ENCODE data around the gene ZNF678. TPM values are rescaled to one million over a fixed set of nuclear protein-coding genes. Genes with fewer than 3 reads are reported as not detected.
"Not testable (repeated sequence)": the region's sequence is repeated elsewhere in the genome, so short reads cannot be mapped to it uniquely, and the experiment has no call there.

The ZNF678 gene
- total RNA-seq, 4 donors from 2014 or later, result 4.3 to 10.0 (median 6.3) TPM

- no peak for TF ChIP-seq CTCF (IDR thresholded peaks at IDR 0.05)
- TF ChIP-seq EP300 (IDR thresholded peaks at IDR 0.05), result no peak
- Histone ChIP-seq H3K27me3 (no peaks in the 10 kb centered on the region), H3K27ac (no peak overlapping the region), H3K9me3 (peaks cover 0 to 22% (median 0%) of the 10 kb centered on the region in 3 donors), H3K36me3 (peaks cover 0 to 8% of the 10 kb centered on the region in 2 donors), H3K4me3 (no peak overlapping the region), H3K4me1 (no peaks in the 10 kb centered on the region)
- 94 to 100% methylated on average over 1 of the region's 1 CpG for WGBS, 2 donors (ENCODE audit: low coverage in 1 of 2)
- no peak for ATAC-seq
Measured at GRCh38 chr1:227587968-227588367, 24.6 kb downstream of the ZNF678 start.

GRCh38 chr1:227588769-227589168 lies 25.4 kb downstream of the ZNF678 start:
- not testable (repeated sequence) for H3K27ac ChIP-seq, ATAC-seq, H3K4me3 ChIP-seq, H3K4me1 ChIP-seq, H3K27me3 ChIP-seq, H3K36me3 ChIP-seq
- peaks cover 0 to 22% (median 0%) of the 10 kb centered on the region in 3 donors for H3K9me3 ChIP-seq
- WGBS, 2 donors (ENCODE audit: low coverage in 1 of 2), result 100% methylated on average over 1 of the region's 1 CpG

GRCh38 chr1:227589777-227590176 lies 26.4 kb downstream of the ZNF678 start:
- not testable (repeated sequence) for ATAC-seq, H3K27ac ChIP-seq, H3K4me1 ChIP-seq, H3K4me3 ChIP-seq, H3K36me3 ChIP-seq, H3K27me3 ChIP-seq
- 97 to 100% methylated on average over 4 of the region's 4 CpGs for WGBS, 2 donors (ENCODE audit: low coverage in 1 of 2)
- H3K9me3 ChIP-seq, result peaks cover 0 to 22% (median 0%) of the 10 kb centered on the region in 3 donors

GRCh38 chr1:227596222-227596621 lies 32.9 kb downstream of the ZNF678 start:
- not testable (repeated sequence) for H3K27ac ChIP-seq, H3K36me3 ChIP-seq, H3K9me3 ChIP-seq, H3K27me3 ChIP-seq, H3K4me3 ChIP-seq, H3K4me1 ChIP-seq, ATAC-seq
- 81 to 97% methylated on average over 4 to 5 of the region's 6 CpGs for WGBS, 2 donors (ENCODE audit: low coverage in 1 of 2)

- no peak for ATAC-seq
- Histone ChIP-seq H3K27ac (no peak overlapping the region), H3K27me3 (no peaks in the 10 kb centered on the region), H3K36me3 (no peaks in the 10 kb centered on the region), H3K9me3 (no peaks in the 10 kb centered on the region), H3K4me1 (peaks cover 0 to 11% (median 0%) of the 10 kb centered on the region in 3 donors), H3K4me3 (no peak overlapping the region)
- 100% methylated on average over 1 of the region's 3 CpGs; no CpG with 5 or more reads in 1 of the 2 donors for WGBS, 2 donors (ENCODE audit: low coverage in 1 of 2)
- no peak for TF ChIP-seq CTCF (IDR thresholded peaks at IDR 0.05)
- TF ChIP-seq POLR2AphosphoS5 (IDR thresholded peaks at IDR 0.05), result no peak
- no peak for TF ChIP-seq POLR2A (IDR thresholded peaks at IDR 0.05)
Measured at GRCh38 chr1:227603327-227603726, 40.0 kb downstream of the ZNF678 start.

- no peak for TF ChIP-seq CTCF (IDR thresholded peaks at IDR 0.05)
- no peak for TF ChIP-seq EP300 (IDR thresholded peaks at IDR 0.05)
- no peak for TF ChIP-seq POLR2AphosphoS5 (IDR thresholded peaks at IDR 0.05)
- no peak for TF ChIP-seq POLR2A (IDR thresholded peaks at IDR 0.05)
- Histone ChIP-seq H3K27me3 (no peaks in the 10 kb centered on the region), H3K4me1 (peaks cover 0 to 11% (median 0%) of the 10 kb centered on the region in 3 donors), H3K36me3 (no peaks in the 10 kb centered on the region), H3K9me3 (no peaks in the 10 kb centered on the region), H3K4me3 (no peak overlapping the region), H3K27ac (no peak overlapping the region)
- no peak for ATAC-seq
- 88 to 89% methylated on average over 3 of the region's 3 CpGs for WGBS, 2 donors (ENCODE audit: low coverage in 1 of 2)
Measured at GRCh38 chr1:227604446-227604845, 41.1 kb downstream of the ZNF678 start.

GRCh38 chr1:227606271-227606670 lies 42.9 kb downstream of the ZNF678 start:
- H3K27me3 ChIP-seq, H3K27ac ChIP-seq, H3K36me3 ChIP-seq, H3K9me3 ChIP-seq, H3K4me3 ChIP-seq, ATAC-seq: not testable (repeated sequence)
- WGBS, 2 donors (ENCODE audit: low coverage in 1 of 2), result 77 to 82% methylated on average over 8 of the region's 9 CpGs
- peaks cover 0 to 11% (median 0%) of the 10 kb centered on the region in 3 donors for H3K4me1 ChIP-seq

Measured in gastroesophageal sphincter (tissue), 4 donors.